Measurements from ENCODE around the gene TPPP3.
"Not testable (repeated sequence)": the region's sequence is repeated elsewhere in the genome, so short reads cannot be mapped to it uniquely, and the experiment has no call there.

The TPPP3 gene

GRCh38 chr16:67356396-67356795 is 36.9 kb downstream of the TPPP3 start:
- 87% methylated on average over 3 of the region's 3 CpGs for WGBS
- Histone ChIP-seq H3K4me1 (ENCODE audit: insufficient read depth, low read length) (no peaks in the 10 kb centered on the region), H3K27me3 (ENCODE audit: insufficient read depth, low read length) (no peaks in the 10 kb centered on the region; the same call in 1 of the 2 replicates), H3K36me3 (ENCODE audit: insufficient read depth, low read length) (no peaks in the 10 kb centered on the region), H3K9me3 (ENCODE audit: insufficient read depth, low read depth, low read length) (no peaks in the 10 kb centered on the region), H3K9ac (ENCODE audit: low read depth, low read length) (no peak overlapping the region), H3K27ac (ENCODE audit: low read depth, low read length) (no peak overlapping the region), H3K4me3 (ENCODE audit: low read length) (no peak overlapping the region)

- not testable (repeated sequence) for H3K4me1 ChIP-seq (ENCODE audit: insufficient read depth, low read length); H3K27ac ChIP-seq (ENCODE audit: low read depth, low read length); H3K27me3 ChIP-seq (ENCODE audit: insufficient read depth, low read length); H3K36me3 ChIP-seq (ENCODE audit: insufficient read depth, low read length); H3K9ac ChIP-seq (ENCODE audit: low read depth, low read length); H3K9me3 ChIP-seq (ENCODE audit: insufficient read depth, low read depth, low read length); H3K4me3 ChIP-seq (ENCODE audit: low read length)
- WGBS: 89% methylated on average over 2 of the region's 3 CpGs
These were observed 40.8 kb downstream of the TPPP3 start for GRCh38 chr16:67352463-67352862.

- no peak overlapping the region for H3K4me3 ChIP-seq (ENCODE audit: low read length)
- no peaks in the 10 kb centered on the region; the same call in 1 of the 2 replicates for H3K27me3 ChIP-seq (ENCODE audit: insufficient read depth, low read length)
- no peaks in the 10 kb centered on the region for H3K4me1 ChIP-seq (ENCODE audit: insufficient read depth, low read length)
- no peak overlapping the region for H3K9ac ChIP-seq (ENCODE audit: low read depth, low read length)
- H3K9me3 ChIP-seq (ENCODE audit: insufficient read depth, low read depth, low read length): no peaks in the 10 kb centered on the region
- WGBS: 100% methylated on average over 1 of the region's 1 CpG
- H3K27ac ChIP-seq (ENCODE audit: low read depth, low read length): no peak overlapping the region
- H3K36me3 ChIP-seq (ENCODE audit: insufficient read depth, low read length): no peaks in the 10 kb centered on the region
These were observed 43.0 kb downstream of the TPPP3 start for GRCh38 chr16:67350324-67350723.

- Histone ChIP-seq H3K9me3 (ENCODE audit: insufficient read depth, low read depth, low read length) (no peaks in the 10 kb centered on the region), H3K4me3 (ENCODE audit: low read length) (no peak overlapping the region), H3K27ac (ENCODE audit: low read depth, low read length) (no peak overlapping the region), H3K9ac (ENCODE audit: low read depth, low read length) (no peak overlapping the region), H3K27me3 (ENCODE audit: insufficient read depth, low read length) (no peaks in the 10 kb centered on the region; the same call in 1 of the 2 replicates), H3K36me3 (ENCODE audit: insufficient read depth, low read length) (no peaks in the 10 kb centered on the region), H3K4me1 (ENCODE audit: insufficient read depth, low read length) (no peaks in the 10 kb centered on the region)
These were observed 44.1 kb downstream of the TPPP3 start for GRCh38 chr16:67349172-67349571.

GRCh38 chr16:67346341-67346740 is 47.0 kb downstream of the TPPP3 start:
- Histone ChIP-seq H3K27ac (ENCODE audit: low read depth, low read length) (no peak overlapping the region), H3K36me3 (ENCODE audit: insufficient read depth, low read length) (no peaks in the 10 kb centered on the region), H3K27me3 (ENCODE audit: insufficient read depth, low read length) (no peaks in the 10 kb centered on the region), H3K4me3 (ENCODE audit: low read length) (no peak overlapping the region), H3K9ac (ENCODE audit: low read depth, low read length) (no peak overlapping the region), H3K9me3 (ENCODE audit: insufficient read depth, low read depth, low read length) (no peaks in the 10 kb centered on the region), H3K4me1 (ENCODE audit: insufficient read depth, low read length) (no peaks in the 10 kb centered on the region)
- WGBS: 89% methylated on average over 1 of the region's 3 CpGs

- Histone ChIP-seq H3K27ac (ENCODE audit: low read depth, low read length) (no peak overlapping the region), H3K4me3 (ENCODE audit: low read length) (no peak overlapping the region), H3K9ac (ENCODE audit: low read depth, low read length) (no peak overlapping the region), H3K4me1 (ENCODE audit: insufficient read depth, low read length) (no peaks in the 10 kb centered on the region), H3K9me3 (ENCODE audit: insufficient read depth, low read depth, low read length) (no peaks in the 10 kb centered on the region), H3K27me3 (ENCODE audit: insufficient read depth, low read length) (no peaks in the 10 kb centered on the region), H3K36me3 (ENCODE audit: insufficient read depth, low read length) (no peaks in the 10 kb centered on the region)
- WGBS: 93% methylated on average over 1 of the region's 1 CpG
These were observed 47.9 kb downstream of the TPPP3 start for GRCh38 chr16:67345401-67345800.

GRCh38 chr16:67342616-67343015 is 50.7 kb downstream of the TPPP3 start:
- WGBS: 95% methylated on average over 4 of the region's 4 CpGs
- Histone ChIP-seq H3K27me3 (ENCODE audit: insufficient read depth, low read length) (no peaks in the 10 kb centered on the region), H3K9me3 (ENCODE audit: insufficient read depth, low read depth, low read length) (no peaks in the 10 kb centered on the region), H3K36me3 (ENCODE audit: insufficient read depth, low read length) (no peaks in the 10 kb centered on the region), H3K27ac (ENCODE audit: low read depth, low read length) (no peak overlapping the region), H3K4me3 (ENCODE audit: low read length) (no peak overlapping the region), H3K4me1 (ENCODE audit: insufficient read depth, low read length) (no peaks in the 10 kb centered on the region), H3K9ac (ENCODE audit: low read depth, low read length) (no peak overlapping the region)

GRCh38 chr16:67341250-67341649 is 52.0 kb downstream of the TPPP3 start:
- no peaks in the 10 kb centered on the region for H3K36me3 ChIP-seq (ENCODE audit: insufficient read depth, low read length)
- no peaks in the 10 kb centered on the region for H3K9me3 ChIP-seq (ENCODE audit: insufficient read depth, low read depth, low read length)
- no peak overlapping the region for H3K4me3 ChIP-seq (ENCODE audit: low read length)
- no peaks in the 10 kb centered on the region for H3K4me1 ChIP-seq (ENCODE audit: insufficient read depth, low read length)
- H3K27me3 ChIP-seq (ENCODE audit: insufficient read depth, low read length): no peaks in the 10 kb centered on the region
- no peak overlapping the region for H3K27ac ChIP-seq (ENCODE audit: low read depth, low read length)
- WGBS: 93% methylated on average over 2 of the region's 3 CpGs
- H3K9ac ChIP-seq (ENCODE audit: low read depth, low read length): no peak overlapping the region

Measured in HUES64 (cell line).